Stomach (tissue), 9 donors: Measurements from ENCODE around the gene COL9A2. TPM values are rescaled to one million over a fixed set of nuclear protein-coding genes. Genes with fewer than 3 reads are reported as not detected.

Experiments
- DNase-seq, 2 donors: peaks; one replicate each; pipeline versions ENCODE4 v3.0.0 to v3.0.0-alpha.2; 2013 to 2019
- H3K27ac ChIP-seq, 5 donors: fragments of 200-600 bp in 4 of 5; sonication (generic) in 4 of 5; one replicate each; pipeline ENCODE4 v1.5.1; 2013 to 2019; ENCODE audit warnings: mild to moderate bottlenecking in 1 of 5, moderate library complexity in 1 of 5
- H3K27me3 ChIP-seq, 3 donors: fragments of 200-600 bp; sonication (generic); one replicate each; pipeline ENCODE4 v1.5.1; 2017 to 2019; ENCODE audit warnings: mixed run types in 1 of 3
- H3K36me3 ChIP-seq, 4 donors: fragments of 200-600 bp; sonication (generic); 1 replicate in 3 of 4; 2 replicates in 1 of 4; pipeline ENCODE4 v1.5.1; 2016 to 2019
- H3K4me1 ChIP-seq, 4 donors: fragments of 200-600 bp; sonication (generic); one replicate each; pipeline ENCODE4 v1.5.1; 2016 to 2019
- H3K4me3 ChIP-seq, 4 donors: fragments of 200-600 bp; sonication (generic) in 3 of 4; one replicate each; pipeline ENCODE4 v1.5.1; 2016 to 2019; ENCODE audit warnings: mild to moderate bottlenecking in 1 of 4
- H3K9me3 ChIP-seq, 4 donors: fragments of 200-600 bp; sonication (generic); one replicate each; pipeline ENCODE4 v1.5.1; 2016 to 2019
- CTCF ChIP-seq, 7 experiments: fragments of 450-650 bp in 4 of 7; fragments of 200-600 bp in 3 of 7; sonication (generic) in 3 of 7; IDR thresholded peaks; one replicate each; pipeline ENCODE4 v1.5.1; 2016 to 2019; ENCODE audit warnings: antibody characterized with exemption in 7 of 7, control low read depth in 2 of 7, mild to moderate bottlenecking in 1 of 7
- EP300 ChIP-seq: sonication (generic); formaldehyde crosslinking; IDR thresholded peaks from one replicate; pipeline ENCODE4 v1.6.1; 2017; ENCODE audit warnings: antibody characterized with exemption
- POLR2A ChIP-seq, 4 donors: fragments of 450-650 bp; IDR thresholded peaks; one replicate each; pipeline ENCODE4 v1.6.1; 2016; ENCODE audit warnings: antibody characterized with exemption in 4 of 4, control low read depth in 2 of 4, mild to moderate bottlenecking in 1 of 4, moderate library complexity in 1 of 4
- POLR2AphosphoS5 ChIP-seq, 3 donors: sonication (generic); formaldehyde crosslinking; IDR thresholded peaks; one replicate each; pipeline ENCODE4 v1.6.1; 2016; ENCODE audit warnings: antibody characterized with exemption in 3 of 3
- WGBS, 5 donors: extraction: QIAGEN DNeasy Blood & Tissue Kit in 3 of 5; methylation state at CpG; one replicate each; pipeline versions ENCODE4 v1.1.5 to v1.1.7; 2013 to 2018; 5-methylcytosine and 5-hydroxymethylcytosine counted together
- intact Hi-C: fragments of 100-400 bp; cut with DNase I; formaldehyde crosslinking; loops from one replicate; pipeline ENCODE4 v1.15.1; 2023; ENCODE audit warnings: low total_unique reads
- polyA plus RNA-seq, 3 donors: library from polyadenylated mRNA; stranded (reverse); fragments of 200-250 nt; gene quantifications; one replicate each; pipeline ENCODE4 v1.2.3, GENCODE V29; 2013
- total RNA-seq, 5 donors: library from RNA; depleted of rRNA; stranded (reverse); fragments of >200 nt; gene quantifications; one replicate each; pipeline versions ENCODE4 v1.1.0 to v1.2.3, GENCODE V29; 2014 to 2016
- donor health status: healthy with polysubstance abuse.
- donor health status: Bipolar disorder and iron deficiency.
- donor health status: healthy.

The COL9A2 gene
- total and polyA plus RNA-seq, 8 donors: 5.7 to 79.0 (median 17.7) TPM

GRCh38 chr1:40252601-40253000, 64.5 kb downstream of the COL9A2 start:
- no peaks in the 10 kb centered on the region for H3K27me3 ChIP-seq
- no peak for TF ChIP-seq POLR2A (IDR thresholded peaks at IDR 0.05)
- TF ChIP-seq EP300: no peak
- no peak for TF ChIP-seq POLR2AphosphoS5 (IDR thresholded peaks at IDR 0.05)
- no peak for TF ChIP-seq CTCF (IDR thresholded peaks at IDR 0.05)
- no peak overlapping the region for H3K27ac ChIP-seq
- DNase-seq: no peak
- peaks cover 12 to 23% (median 17%) of the 10 kb centered on the region in 4 donors for H3K4me1 ChIP-seq
- intact Hi-C loops: no loop called here
- WGBS, 5 donors: 75 to 96% (median 90%) methylated on average over 2 of the region's 2 CpGs
- H3K9me3 ChIP-seq: no peaks in the 10 kb centered on the region
- no peaks in the 10 kb centered on the region for H3K36me3 ChIP-seq
- H3K4me3 ChIP-seq: no peak overlapping the region

- Histone ChIP-seq H3K36me3 (no peaks in the 10 kb centered on the region), H3K4me1 (peaks cover 6 to 18% (median 11%) of the 10 kb centered on the region in 4 donors), H3K27ac (no peak overlapping the region), H3K27me3 (no peaks in the 10 kb centered on the region), H3K4me3 (no peak overlapping the region), H3K9me3 (no peaks in the 10 kb centered on the region)
- intact Hi-C loops: no loop called here
- WGBS, 5 donors: 75 to 82% (median 82%) methylated on average over 4 of the region's 4 CpGs
- no peak for DNase-seq
- TF ChIP-seq POLR2A (IDR thresholded peaks at IDR 0.05): no peak
- no peak for TF ChIP-seq EP300
- TF ChIP-seq CTCF (IDR thresholded peaks at IDR 0.05): no peak
- no peak for TF ChIP-seq POLR2AphosphoS5 (IDR thresholded peaks at IDR 0.05)
Observed at GRCh38 chr1:40251456-40251855, 65.6 kb downstream of the COL9A2 start.

Other genes with a start within 250 kb of the COL9A2 start
- 10 to 100 TPM in 4 of 5 donors, 1 to 10 TPM in 1; 3.5 to 79.9 (median 39.6) TPM for gene PPT1, start 220.0 kb downstream of the COL9A2 start, total RNA-seq
- gene PPT1, start 220.0 kb downstream of the COL9A2 start, polyA plus RNA-seq: 10 to 100 TPM; 19.7 to 34.6 (median 32.1) TPM
- 10 to 100 TPM; 12.3 to 38.7 (median 20.1) TPM for gene RLF, start 155.9 kb downstream of the COL9A2 start, total RNA-seq
- 1 to 10 TPM; 3.1 to 4.1 (median 3.8) TPM for gene RLF, start 155.9 kb downstream of the COL9A2 start, polyA plus RNA-seq
- not detected for gene TMCO2, start 69.3 kb downstream of the COL9A2 start, total RNA-seq
- gene TMCO2, start 69.3 kb downstream of the COL9A2 start, polyA plus RNA-seq: not detected
- gene ZMPSTE24, start 59.0 kb downstream of the COL9A2 start, total RNA-seq: 10 to 100 TPM in 4 of 5 donors, 1 to 10 TPM in 1; 7.8 to 67.7 (median 23.2) TPM
- gene ZMPSTE24, start 59.0 kb downstream of the COL9A2 start, polyA plus RNA-seq: 10 to 100 TPM in 2 of 3 donors, 1 to 10 TPM in 1; 9.6 to 14.3 (median 14.1) TPM
- gene SMAP2, start 56.4 kb upstream of the COL9A2 start, total RNA-seq: 10 to 100 TPM; 21.6 to 58.0 (median 35.9) TPM
- gene SMAP2, start 56.4 kb upstream of the COL9A2 start, polyA plus RNA-seq: 10 to 100 TPM; 22.4 to 50.4 (median 27.8) TPM
- 1 to 10 TPM in 1 of 5 donors, under 1 TPM in 1, not detected in 3; 0.45 to 2.0 TPM for gene ZFP69B, start 133.2 kb upstream of the COL9A2 start, total RNA-seq
- gene ZFP69B, start 133.2 kb upstream of the COL9A2 start, polyA plus RNA-seq: under 1 TPM; 0.35 to 0.92 (median 0.81) TPM
- gene ZFP69, start 160.0 kb upstream of the COL9A2 start, total RNA-seq: 10 to 100 TPM in 1 of 5 donors, 1 to 10 TPM in 4; 1.3 to 34.4 (median 3.1) TPM
- gene ZFP69, start 160.0 kb upstream of the COL9A2 start, polyA plus RNA-seq: 1 to 10 TPM; 1.2 to 2.6 (median 2.3) TPM
- gene EXO5, start 191.5 kb upstream of the COL9A2 start, total RNA-seq: 1 to 10 TPM in 4 of 5 donors, under 1 TPM in 1; 0.45 to 9.0 (median 6.1) TPM
- 1 to 10 TPM; 2.7 to 6.1 (median 3.6) TPM for gene EXO5, start 191.5 kb upstream of the COL9A2 start, polyA plus RNA-seq
- gene ZNF684, start 214.4 kb upstream of the COL9A2 start, total RNA-seq: 10 to 100 TPM in 1 of 5 donors, 1 to 10 TPM in 3, not detected in 1; 3.9 to 15.6 (median 7.7) TPM
- 1 to 10 TPM; 2.2 to 2.7 (median 2.5) TPM for gene ZNF684, start 214.4 kb upstream of the COL9A2 start, polyA plus RNA-seq